GM13977 (cell line): ENCODE data around the gene FAM200C.
A peak's percentile ranks its signal among the peaks of the same experiment; 100 is the strongest.

Experiments
- DNase-seq: peaks from one replicate; pipeline ENCODE4 v3.0.0; 2012; ENCODE audit warnings: low spot score
- in situ Hi-C: fragments of 300-500 bp; cut with MboI; formaldehyde crosslinking; loops from one replicate; pipeline ENCODE4 v1.12.0; 2022; ENCODE audit warnings: low sequenced_read_pairs, low pct_unique_long_range_greater_than_20kb, mixed read lengths, inconsistent platforms; ENCODE audit not compliant: unreplicated experiment
- TF ChIP-seq, protein P1 (sequence below): IDR thresholded peaks from 2 replicates; pipeline ENCODE4 v1.5.1; 2012; ENCODE audit warnings: mild to moderate bottlenecking, control low read depth; ENCODE audit not compliant: insufficient read depth; ENCODE audit errors: extremely low read depth, missing control alignments

Gene FAM200C

DNA sequence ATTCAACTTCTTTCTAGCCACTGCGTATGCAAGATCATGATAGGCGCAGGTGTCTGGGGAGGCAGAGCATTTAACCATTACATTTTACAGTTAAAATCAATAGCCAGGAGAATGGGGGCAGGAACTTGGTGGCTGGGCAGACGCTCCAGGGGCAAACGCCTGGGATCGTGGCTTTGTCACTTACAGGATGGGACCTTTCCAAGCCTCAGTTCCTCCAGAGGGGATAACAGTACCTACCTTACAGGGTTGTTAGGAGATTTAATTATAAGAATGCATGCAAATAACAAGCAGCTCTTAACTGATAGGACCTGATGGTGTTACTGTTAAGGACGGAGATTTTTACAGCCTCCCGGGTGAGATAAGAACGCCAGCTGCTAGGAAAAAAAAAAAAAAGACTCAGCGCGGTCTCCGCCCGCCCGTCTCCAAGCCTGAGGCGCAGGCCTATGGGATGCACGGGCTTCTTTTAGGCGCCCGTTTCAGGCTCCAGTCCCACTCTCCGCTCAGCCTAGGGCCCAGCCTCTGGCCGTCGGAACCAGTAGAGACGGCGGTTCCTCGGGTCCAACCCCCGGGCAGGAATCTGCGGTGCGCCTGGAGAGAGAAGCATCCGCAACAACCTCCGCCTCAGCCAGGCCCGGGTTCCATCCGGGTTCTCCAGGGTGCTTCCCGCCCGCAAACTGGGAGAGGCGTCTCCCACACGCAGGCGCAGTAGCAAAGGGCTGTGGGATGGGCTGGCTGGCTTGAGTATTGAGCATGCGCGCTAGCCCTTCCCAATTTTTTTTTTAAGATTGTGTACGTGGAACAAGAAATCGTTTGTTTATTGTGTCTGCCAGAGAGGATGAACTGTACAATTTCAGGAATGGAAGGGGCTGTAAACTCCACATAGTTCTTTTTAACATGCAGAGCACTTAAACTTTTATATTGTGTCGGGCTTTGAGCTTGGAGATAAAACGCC is at the start of gene FAM200C:
Gene FAM200C (minus strand): TSS at position 653 of the 952 bp plus-strand sequence. CDS start 4,564 bp downstream, outside the sequence.
- in situ Hi-C loops: no loop called here
- TF ChIP-seq, protein P1, sequence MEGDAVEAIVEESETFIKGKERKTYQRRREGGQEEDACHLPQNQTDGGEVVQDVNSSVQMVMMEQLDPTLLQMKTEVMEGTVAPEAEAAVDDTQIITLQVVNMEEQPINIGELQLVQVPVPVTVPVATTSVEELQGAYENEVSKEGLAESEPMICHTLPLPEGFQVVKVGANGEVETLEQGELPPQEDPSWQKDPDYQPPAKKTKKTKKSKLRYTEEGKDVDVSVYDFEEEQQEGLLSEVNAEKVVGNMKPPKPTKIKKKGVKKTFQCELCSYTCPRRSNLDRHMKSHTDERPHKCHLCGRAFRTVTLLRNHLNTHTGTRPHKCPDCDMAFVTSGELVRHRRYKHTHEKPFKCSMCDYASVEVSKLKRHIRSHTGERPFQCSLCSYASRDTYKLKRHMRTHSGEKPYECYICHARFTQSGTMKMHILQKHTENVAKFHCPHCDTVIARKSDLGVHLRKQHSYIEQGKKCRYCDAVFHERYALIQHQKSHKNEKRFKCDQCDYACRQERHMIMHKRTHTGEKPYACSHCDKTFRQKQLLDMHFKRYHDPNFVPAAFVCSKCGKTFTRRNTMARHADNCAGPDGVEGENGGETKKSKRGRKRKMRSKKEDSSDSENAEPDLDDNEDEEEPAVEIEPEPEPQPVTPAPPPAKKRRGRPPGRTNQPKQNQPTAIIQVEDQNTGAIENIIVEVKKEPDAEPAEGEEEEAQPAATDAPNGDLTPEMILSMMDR: no peak
- DNase-seq: peak; percentile 85

- no peak for DNase-seq
- in situ Hi-C loops: no loop called here
- TF ChIP-seq, protein P1: no peak
Measured at GRCh38 chr5:160449458-160449857, 49.6 kb upstream of the FAM200C start.

DNA sequence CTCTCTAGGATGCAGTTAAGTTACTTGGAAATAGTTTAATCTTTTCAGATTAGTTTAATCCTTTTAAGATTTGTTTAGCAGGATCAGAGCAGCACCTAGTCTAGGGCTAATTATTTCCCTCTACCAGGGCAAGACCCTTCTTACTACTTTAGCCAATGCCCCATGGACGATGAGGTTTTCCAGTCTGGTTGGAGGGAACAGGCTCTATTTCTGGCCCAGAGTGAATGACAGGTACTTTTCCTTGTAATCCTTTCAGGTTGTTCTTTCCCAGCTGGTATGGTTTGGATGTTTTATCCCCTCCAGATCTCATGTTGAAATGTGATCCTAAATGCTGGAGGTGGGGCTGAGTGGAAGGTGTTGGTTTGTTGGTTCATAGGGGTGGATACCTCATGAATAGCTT is 49.0 kb upstream of the FAM200C start:
- no peak for DNase-seq
- TF ChIP-seq, protein P1: no peak
- in situ Hi-C loops: no loop called here

GRCh38 chr5:160445751-160446150 is 45.9 kb upstream of the FAM200C start:
- TF ChIP-seq, protein P1: no peak

DNA sequence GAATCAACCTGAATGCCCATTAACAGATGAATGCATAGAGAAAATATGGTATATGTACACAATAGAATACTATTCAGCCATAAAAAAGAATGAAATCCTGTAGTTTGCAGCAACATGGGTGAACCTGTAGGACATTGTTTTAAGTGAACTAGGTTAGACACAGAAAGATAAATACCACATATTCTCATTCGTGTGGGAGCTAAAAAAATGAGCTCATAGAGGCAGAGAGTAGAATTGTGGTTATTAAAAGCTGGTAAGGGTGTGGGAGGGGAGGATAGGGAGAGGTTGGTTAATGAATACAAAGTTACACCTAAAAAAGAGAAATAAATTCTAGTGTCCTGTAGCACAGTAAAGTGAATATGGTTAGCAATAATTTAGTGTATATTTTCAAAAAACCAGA is 45.3 kb upstream of the FAM200C start:
- no peak for DNase-seq
- TF ChIP-seq, protein P1: no peak
- in situ Hi-C loops: no loop called here

More at GRCh38 chr5:160445751-160446150, 45.9 kb upstream of the FAM200C start:
- in situ Hi-C loops: no loop called here
- DNase-seq: no peak

- TF ChIP-seq, protein P1: no peak
- no peak for DNase-seq
- in situ Hi-C loops: no loop called here
Measured at GRCh38 chr5:160444407-160444806, 44.6 kb upstream of the FAM200C start.
